Thyroid gland (tissue), 4 donors: ENCODE data around the gene ACADVL. TPM values are rescaled to one million over a fixed set of nuclear protein-coding genes. Genes with fewer than 3 reads are reported as not detected.

Experiments used
- DNase-seq, 2 donors: peaks; one replicate each; pipeline ENCODE4 v3.0.0-alpha.2; 2019
- H3K27ac ChIP-seq, 3 donors: fragments of 200-600 bp; sonication (generic); 1 replicate in 2 of 3; 2 replicates in 1 of 3; pipeline ENCODE4 v1.5.1; 2016 to 2019; ENCODE audit warnings: mild to moderate bottlenecking in 1 of 3, moderate library complexity in 1 of 3
- H3K27me3 ChIP-seq: fragments of 200-600 bp; sonication (generic); one replicate; pipeline ENCODE4 v1.5.1; 2019
- H3K36me3 ChIP-seq, 2 donors: fragments of 200-600 bp; sonication (generic); one replicate each; pipeline ENCODE4 v1.5.1; 2016 to 2019
- H3K4me1 ChIP-seq, 2 donors: fragments of 200-600 bp; sonication (generic); one replicate each; pipeline ENCODE4 v1.5.1; 2017 to 2019
- H3K4me3 ChIP-seq, 3 donors: fragments of 200-600 bp; sonication (generic); replicated peaks in 1 of 3; 1 replicate in 2 of 3; 2 replicates in 1 of 3; pipeline ENCODE4 v1.5.1; 2016; ENCODE audit warnings: mild to moderate bottlenecking in 1 of 3
- H3K9me3 ChIP-seq: fragments of 200-600 bp; sonication (generic); one replicate; pipeline ENCODE4 v1.5.1; 2017
- POLR2A ChIP-seq, 2 donors: fragments of 450-650 bp; IDR thresholded peaks; one replicate each; pipeline ENCODE4 v1.6.1; 2017; ENCODE audit warnings: antibody characterized with exemption in 2 of 2, mild to moderate bottlenecking in 2 of 2, moderate library complexity in 1 of 2
- WGBS, 2 donors: methylation state at CpG; one replicate each; pipeline ENCODE4 v1.1.5; 2017; 5-methylcytosine and 5-hydroxymethylcytosine counted together
- intact Hi-C: fragments of 100-400 bp; cut with DNase I; formaldehyde crosslinking; loops from one replicate; pipeline ENCODE4 v1.15.1; 2023
- total RNA-seq, 4 donors: library from RNA; depleted of rRNA; stranded (reverse); fragments of >200 nt; gene quantifications; one replicate each; pipeline ENCODE4 v1.2.3, GENCODE V29; 2016
- TF ChIP-seq, protein P1 (sequence below), 6 experiments: fragments of 200-600 bp in 3 of 6; fragments of 450-650 bp in 3 of 6; sonication (generic) in 3 of 6; IDR thresholded peaks; one replicate each; pipeline ENCODE4 v1.5.1; 2016 to 2019; ENCODE audit warnings: antibody characterized with exemption in 6 of 6, mild to moderate bottlenecking in 2 of 6, inconsistent platforms in 1 of 6, moderate library complexity in 1 of 6

ACADVL gene
- total RNA-seq, 4 donors from 2014 or later: 581 to 1,743 (median 795) TPM

DNA sequence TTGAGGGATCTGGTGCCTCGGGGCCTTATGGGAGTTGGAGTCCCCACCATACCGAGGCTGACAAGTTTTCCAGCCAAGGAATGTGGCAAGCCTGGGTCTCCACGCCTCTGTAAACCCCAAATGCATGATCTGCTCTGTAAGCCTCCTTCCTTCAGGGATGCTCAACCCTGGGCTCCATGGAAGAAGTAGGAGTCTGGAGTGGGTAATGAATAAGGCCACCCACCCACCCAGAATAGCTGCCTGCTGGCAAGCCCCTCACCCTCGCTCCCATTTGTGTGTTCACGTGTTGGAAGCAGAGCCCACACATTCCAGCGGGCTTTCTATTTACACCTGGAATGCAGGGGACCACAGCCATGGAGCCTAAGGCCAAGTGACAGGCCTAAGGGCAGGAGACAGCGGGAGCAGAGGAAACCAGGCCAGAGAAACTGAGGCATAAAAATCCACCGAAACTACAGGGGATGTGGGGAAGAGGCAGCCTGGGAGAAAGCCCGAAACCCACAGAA, 4.6 kb upstream of the ACADVL start:
- Histone ChIP-seq H3K36me3 (no peaks in the 10 kb centered on the region), H3K27me3 (no peaks in the 10 kb centered on the region), H3K27ac (peak overlapping the region in 1 of 3 donors; percentile 38), H3K4me3 (peak overlapping the region in 1 of 3 donors; percentile 35), H3K9me3 (no peaks in the 10 kb centered on the region), H3K4me1 (peaks cover 25 to 59% of the 10 kb centered on the region in 2 donors)
- DNase-seq: no peak
- TF ChIP-seq, protein P1, sequence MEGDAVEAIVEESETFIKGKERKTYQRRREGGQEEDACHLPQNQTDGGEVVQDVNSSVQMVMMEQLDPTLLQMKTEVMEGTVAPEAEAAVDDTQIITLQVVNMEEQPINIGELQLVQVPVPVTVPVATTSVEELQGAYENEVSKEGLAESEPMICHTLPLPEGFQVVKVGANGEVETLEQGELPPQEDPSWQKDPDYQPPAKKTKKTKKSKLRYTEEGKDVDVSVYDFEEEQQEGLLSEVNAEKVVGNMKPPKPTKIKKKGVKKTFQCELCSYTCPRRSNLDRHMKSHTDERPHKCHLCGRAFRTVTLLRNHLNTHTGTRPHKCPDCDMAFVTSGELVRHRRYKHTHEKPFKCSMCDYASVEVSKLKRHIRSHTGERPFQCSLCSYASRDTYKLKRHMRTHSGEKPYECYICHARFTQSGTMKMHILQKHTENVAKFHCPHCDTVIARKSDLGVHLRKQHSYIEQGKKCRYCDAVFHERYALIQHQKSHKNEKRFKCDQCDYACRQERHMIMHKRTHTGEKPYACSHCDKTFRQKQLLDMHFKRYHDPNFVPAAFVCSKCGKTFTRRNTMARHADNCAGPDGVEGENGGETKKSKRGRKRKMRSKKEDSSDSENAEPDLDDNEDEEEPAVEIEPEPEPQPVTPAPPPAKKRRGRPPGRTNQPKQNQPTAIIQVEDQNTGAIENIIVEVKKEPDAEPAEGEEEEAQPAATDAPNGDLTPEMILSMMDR (IDR thresholded peaks at IDR 0.05): no peak
- no peak for TF ChIP-seq POLR2A (IDR thresholded peaks at IDR 0.05)
- WGBS, 2 donors: 31 to 42% methylated on average over 8 of the region's 9 CpGs
- intact Hi-C loops: no loop called here

DNA sequence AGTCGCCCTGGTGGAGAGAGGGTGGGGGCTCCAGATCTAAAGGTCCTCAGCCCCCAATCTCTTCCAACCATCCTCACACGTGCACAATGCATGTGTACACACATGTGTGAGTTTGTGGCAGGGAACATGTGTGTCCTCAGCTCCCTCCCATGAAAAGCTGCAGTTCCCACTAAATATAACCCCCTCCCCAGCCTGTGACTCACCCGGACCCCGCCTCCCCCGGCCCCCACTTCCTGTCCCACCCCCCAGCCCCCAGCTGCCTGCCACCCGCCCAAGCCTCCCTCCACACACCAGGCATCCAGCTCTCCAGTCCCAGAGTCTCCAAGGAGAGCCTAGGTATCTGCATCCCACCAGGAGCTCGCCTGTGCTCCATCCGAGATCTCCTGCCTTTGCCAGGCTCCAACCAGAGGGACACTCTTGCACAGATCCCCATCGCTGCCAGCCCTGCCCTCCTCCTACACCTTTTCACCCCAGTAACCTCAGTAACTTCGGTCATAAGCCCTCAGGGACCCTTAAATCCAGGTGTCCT, 4.0 kb upstream of the ACADVL start:
- TF ChIP-seq, protein P1 (IDR thresholded peaks at IDR 0.05): no peak
- no peak for TF ChIP-seq POLR2A (IDR thresholded peaks at IDR 0.05)
- no peak for DNase-seq
- Histone ChIP-seq H3K27ac (peak overlapping the region in 2 of 3 donors; percentile 38 to 83), H3K9me3 (no peaks in the 10 kb centered on the region), H3K4me3 (peak overlapping the region in 1 of 3 donors; percentile 41), H3K36me3 (no peaks in the 10 kb centered on the region), H3K27me3 (no peaks in the 10 kb centered on the region), H3K4me1 (peaks cover 28 to 63% of the 10 kb centered on the region in 2 donors)
- intact Hi-C loops: no loop called here
- 34% methylated on average over 10 of the region's 10 CpGs for WGBS, 2 donors

DNA sequence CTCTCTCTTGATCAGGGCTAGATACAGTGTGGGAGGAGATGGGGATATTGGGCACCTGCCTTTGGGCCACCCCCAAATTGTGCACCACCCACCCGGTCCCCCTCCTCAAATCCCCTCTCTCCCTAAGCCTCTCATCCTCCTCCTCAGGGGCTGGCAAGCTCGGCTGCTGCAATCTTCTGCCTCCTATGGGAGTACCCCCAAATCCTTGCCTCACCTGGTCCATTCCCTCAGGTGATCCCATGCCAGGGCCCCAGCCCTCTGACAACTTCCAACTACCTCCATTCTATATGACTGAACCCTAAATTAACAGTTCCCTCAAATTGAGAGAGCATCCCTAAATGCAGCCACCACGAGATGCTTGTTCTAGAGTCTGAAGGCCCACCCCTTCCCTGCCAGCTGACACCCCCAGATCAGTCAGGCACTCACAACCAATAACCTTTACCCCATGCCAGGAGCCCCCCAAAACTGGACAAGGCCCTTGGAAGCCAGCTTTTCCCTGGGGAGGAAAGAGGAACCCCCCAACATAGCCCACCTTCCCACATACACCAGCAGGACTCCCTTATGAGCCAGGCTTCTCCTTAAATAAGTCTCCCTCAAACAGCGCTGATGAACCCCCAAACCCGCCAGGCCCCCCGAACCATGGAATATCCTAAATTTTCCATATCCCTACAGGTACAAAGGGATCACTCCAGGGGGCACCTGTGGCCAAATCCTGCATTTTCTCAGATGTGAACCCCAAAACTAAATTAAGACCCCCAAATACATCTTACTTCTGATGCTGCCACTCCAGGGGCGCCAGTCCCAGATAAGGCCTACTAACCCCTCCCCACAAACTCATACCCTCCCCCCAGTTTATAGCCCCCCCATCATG, 3.3 kb upstream of the ACADVL start:
- Histone ChIP-seq H3K4me1 (peaks cover 35 to 69% of the 10 kb centered on the region in 2 donors), H3K27ac (peak overlapping the region in 2 of 3 donors; percentile 75 to 83), H3K36me3 (peaks cover 0 to 7% of the 10 kb centered on the region in 2 donors), H3K4me3 (peak overlapping the region in 1 of 3 donors; percentile 41), H3K9me3 (no peaks in the 10 kb centered on the region), H3K27me3 (no peaks in the 10 kb centered on the region)
- TF ChIP-seq, protein P1 (IDR thresholded peaks at IDR 0.05): no peak
- TF ChIP-seq POLR2A (IDR thresholded peaks at IDR 0.05): no peak
- no peak for DNase-seq
- 35 to 38% methylated on average over 7 of the region's 7 CpGs for WGBS, 2 donors
- intact Hi-C loops: no loop called here

DNA sequence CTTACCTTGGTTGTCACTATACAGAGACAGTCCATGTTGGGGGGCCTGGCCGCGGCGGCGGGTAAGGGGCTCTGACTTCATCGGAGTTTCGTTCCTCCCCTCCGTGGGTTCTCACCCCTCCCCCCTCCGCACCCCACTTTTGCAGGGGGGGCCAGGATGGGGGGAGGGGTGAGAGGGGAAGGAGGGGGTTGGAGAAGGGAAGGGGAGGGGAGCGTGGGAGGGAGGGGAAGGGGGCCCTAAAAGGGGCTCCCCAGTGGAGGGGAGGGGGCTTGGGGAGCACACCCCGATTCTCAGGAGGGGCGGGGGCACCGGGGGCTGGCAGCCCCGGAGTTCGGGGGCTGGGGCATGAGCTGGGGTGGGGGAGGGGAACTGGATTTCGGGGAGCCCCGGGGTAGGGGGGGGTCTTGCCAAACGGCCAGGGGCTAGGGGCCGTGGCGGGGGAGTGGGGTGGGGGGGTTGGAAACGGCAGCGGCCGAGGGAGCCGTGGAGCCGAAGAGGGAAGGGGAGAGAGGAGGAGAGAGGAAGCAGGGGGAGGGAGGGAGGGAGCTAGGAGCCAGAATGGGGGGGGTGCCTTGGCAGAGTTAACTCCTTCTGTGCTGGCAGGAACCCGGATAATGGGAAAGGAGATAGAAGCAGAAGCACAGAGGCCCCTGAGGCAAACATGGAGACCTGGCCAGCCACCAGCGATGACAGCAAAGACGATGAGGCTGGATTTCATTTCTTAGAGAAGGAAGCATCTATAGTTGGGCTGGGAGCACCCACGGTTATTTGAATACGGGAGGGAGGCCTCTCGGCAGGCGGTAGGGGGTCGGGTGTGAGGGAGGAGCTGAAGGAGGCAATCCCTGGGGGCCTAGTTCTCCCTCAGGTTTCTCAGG, 2.4 kb upstream of the ACADVL start:
- 1 to 3% methylated on average over 21 to 23 of the region's 32 CpGs for WGBS, 2 donors
- TF ChIP-seq, protein P1 (IDR thresholded peaks at IDR 0.05): no peak
- no peak for TF ChIP-seq POLR2A (IDR thresholded peaks at IDR 0.05)
- H3K4me3 ChIP-seq: peak overlapping the region in 1 of 3 donors; percentile 41

More for the DNA sequence above, 2.4 kb upstream of the ACADVL start:
- intact Hi-C loops: no loop called here
- Histone ChIP-seq H3K27me3 (no peaks in the 10 kb centered on the region), H3K9me3 (no peaks in the 10 kb centered on the region), H3K27ac (peak overlapping the region; percentile 55 to 83 (median 75)), H3K36me3 (peaks cover 7 to 14% of the 10 kb centered on the region in 2 donors), H3K4me1 (peaks cover 37 to 72% of the 10 kb centered on the region in 2 donors)
- DNase-seq: peak; percentile 40 to 56
